Naive thymus-derived CD8-positive, alpha-beta T cell (primary cell): ENCODE results near the gene PORCN. TPM values are rescaled to one million over a fixed set of nuclear protein-coding genes. Genes with fewer than 3 reads are reported as not detected.

Source experiments
- ATAC-seq, 2 donors: fragments of 150-1000 bp; cut with Tn5 transposase in 1 of 2; sonication (Bioruptor Pico), chemical (Tn5 transposase) in 1 of 2; 1 replicate in 1 of 2; 2 replicates in 1 of 2; pipeline ENCODE4 v1.10.0; 2021; ENCODE audit warnings: mild to moderate bottlenecking in 2 of 2, moderate library complexity in 2 of 2
- POLR2A ChIA-PET: fragments of 350-600 bp; sonication (Branson Sonifier 250); formaldehyde crosslinking; loops from one replicate; lab custom pipeline; 2021; ENCODE audit warnings: antibody characterized with exemption; lab: Charles Lee
- DNase-seq, 10 donors: peaks; one replicate each; pipeline versions ENCODE4 v3.0.0 to v3.0.0-alpha.2; 2020 to 2022
- H3K27ac Mint-ChIP-seq, 10 donors: one replicate each; pipeline ENCODE4 v1.8.0; 2020 to 2022; ENCODE audit warnings: mild to moderate bottlenecking in 10 of 10, mixed read lengths in 10 of 10, moderate library complexity in 4 of 10, inconsistent platforms in 1 of 10
- H3K27me3 Mint-ChIP-seq, 5 donors: one replicate each; pipeline ENCODE4 v1.8.0; 2021 to 2022; ENCODE audit warnings: mixed read lengths in 5 of 5
- H3K36me3 Mint-ChIP-seq, 3 donors: one replicate each; pipeline ENCODE4 v1.8.0; 2020 to 2022; ENCODE audit warnings: mixed read lengths in 3 of 3, mild to moderate bottlenecking in 2 of 3, inconsistent platforms in 1 of 3
- H3K4me1 Mint-ChIP-seq, 4 donors: one replicate each; pipeline ENCODE4 v1.8.0; 2021 to 2022; ENCODE audit warnings: mixed read lengths in 4 of 4
- H3K4me3 Mint-ChIP-seq, 10 donors: one replicate each; pipeline ENCODE4 v1.8.0; 2020 to 2022; ENCODE audit warnings: mild to moderate bottlenecking in 10 of 10, mixed read lengths in 10 of 10, moderate library complexity in 6 of 10, inconsistent platforms in 1 of 10
- H3K9me3 Mint-ChIP-seq, 9 donors: one replicate each; pipeline ENCODE4 v1.8.0; 2020 to 2022; ENCODE audit warnings: mixed read lengths in 9 of 9, mild to moderate bottlenecking in 3 of 9, inconsistent platforms in 1 of 9, moderate library complexity in 1 of 9
- polyA plus RNA-seq, 3 donors: library from polyadenylated mRNA; unstranded; fragments of 300-500 nt; fragmentation: Illumina TruSeq; gene quantifications; one replicate each; pipeline ENCODE4 v1.2.3, GENCODE V29; 2021
- total RNA-seq, 8 experiments: library from RNA in 2 of 8; stranded (reverse) in 2 of 8; gene quantifications; one replicate each; pipeline ENCODE4 v1.2.3 and lab custom pipeline; 2021 to 2026

Gene PORCN
- total and polyA plus RNA-seq, 5 experiments from 2014 or later: 10.4 to 18.2 (median 14.9) TPM

DNA sequence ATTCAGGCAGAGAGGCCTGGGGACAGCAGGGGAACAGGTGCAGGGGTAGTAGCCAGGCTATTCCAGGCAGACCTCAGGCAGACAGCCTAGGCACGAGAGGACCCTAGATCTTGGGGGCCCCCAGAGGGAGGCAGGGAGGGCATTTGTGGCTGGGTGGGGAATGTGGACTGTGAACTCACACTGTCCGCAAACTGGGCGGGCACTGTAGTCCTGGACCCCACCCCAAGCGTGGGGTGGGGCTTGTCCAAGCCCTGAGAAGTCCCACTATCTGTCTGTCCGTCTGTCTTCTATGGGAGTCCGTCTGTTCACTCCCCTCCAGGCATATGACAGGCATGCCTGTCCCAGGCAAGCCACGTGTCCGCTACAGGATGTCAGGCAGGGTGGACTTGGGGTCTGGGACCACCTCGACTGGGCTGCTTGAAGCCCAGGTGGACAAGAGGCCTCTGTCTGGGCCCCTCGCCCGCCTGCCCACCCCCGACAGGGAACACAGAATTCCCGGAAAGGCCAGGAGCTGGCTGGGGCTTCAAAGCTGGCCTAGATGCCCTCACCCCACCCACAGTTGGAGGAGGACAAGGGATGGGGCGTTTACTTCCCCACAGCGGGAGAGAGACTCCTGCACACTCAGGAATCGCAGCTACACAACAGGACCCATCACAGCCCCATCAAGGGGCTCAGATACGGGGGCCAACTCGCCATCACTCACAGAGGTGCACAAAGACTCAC lies 38.5 kb upstream of the PORCN start, which contains the start of gene SLC38A5:
Gene SLC38A5, minus strand, starts transcription at position 151 of the 723 bp plus-strand sequence. CDS start 2,336 bp downstream, outside the sequence.
- Mint-ChIP-seq H3K9me3 (no peaks in the 10 kb centered on the region), H3K4me1 (peaks cover 17 to 42% (median 29%) of the 10 kb centered on the region in 4 donors), H3K4me3 (peak within 1 kb of the TSS; percentile 86 to 96 (median 91)), H3K27me3 (no peaks in the 10 kb centered on the region), H3K27ac (peak within 1 kb of the TSS; percentile 67 to 96 (median 90)), H3K36me3 (peaks cover 0 to 6% (median 0%) of the 10 kb centered on the region in 3 donors)
- no peak for DNase-seq
- ATAC-seq: no peak
- POLR2A ChIA-PET: interaction anchor here (1.3 kb wide), 1 partner anchor 104 kb away, joined by 3 read pairs; the partner anchor contains the start of gene RBM3

DNA sequence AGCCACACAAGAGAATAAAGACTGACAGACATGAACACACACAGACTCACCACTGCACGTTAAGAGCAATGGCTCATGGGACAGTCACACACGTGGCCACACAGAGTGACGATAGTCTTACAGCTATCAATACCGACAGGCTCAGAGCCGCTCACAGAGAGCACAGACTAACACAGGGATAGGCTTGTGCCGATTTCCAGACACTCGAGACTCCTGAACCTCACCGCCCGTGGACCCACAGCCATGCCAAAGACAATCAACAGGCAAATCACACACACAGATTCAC lies 38.0 kb upstream of the PORCN start:
- DNase-seq (no peak), ATAC-seq (no peak)
- H3K27me3 Mint-ChIP-seq: no peaks in the 10 kb centered on the region
- H3K4me3 Mint-ChIP-seq: no peak overlapping the region
- peaks cover 0 to under 1% (median 0%) of the 10 kb centered on the region in 3 donors for H3K36me3 Mint-ChIP-seq
- peaks cover 16 to 38% (median 29%) of the 10 kb centered on the region in 4 donors for H3K4me1 Mint-ChIP-seq
- POLR2A ChIA-PET: no interaction called here
- peak overlapping the region in 1 of 10 donors; percentile 53 for H3K27ac Mint-ChIP-seq
- H3K9me3 Mint-ChIP-seq: no peaks in the 10 kb centered on the region

DNA sequence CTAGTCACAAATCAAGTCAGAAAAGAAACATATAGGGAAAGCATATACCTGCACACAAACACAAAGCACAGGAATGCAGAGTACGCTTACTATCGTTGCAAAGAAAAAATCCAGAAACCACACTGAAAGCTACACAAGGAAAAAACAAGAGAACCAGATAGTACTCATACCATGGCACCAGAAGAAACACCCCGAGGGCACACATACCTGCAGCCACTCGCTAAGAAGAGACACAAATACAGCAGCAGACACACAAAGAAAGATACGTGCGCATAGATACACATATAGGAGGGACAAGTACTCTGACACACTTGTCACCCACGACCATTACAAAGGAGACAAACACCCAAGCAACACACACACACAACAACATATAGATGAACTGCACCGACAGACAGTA lies 37.3 kb upstream of the PORCN start:
- Mint-ChIP-seq H3K27ac (peak overlapping the region in 2 of 10 donors; percentile 53 to 64), H3K27me3 (no peaks in the 10 kb centered on the region), H3K4me1 (peaks cover 17 to 38% (median 33%) of the 10 kb centered on the region in 4 donors), H3K36me3 (no peaks in the 10 kb centered on the region), H3K9me3 (no peaks in the 10 kb centered on the region), H3K4me3 (peak overlapping the region in 5 of 10 donors; percentile 17 to 49 (median 46))
- DNase-seq: no peak
- POLR2A ChIA-PET: interaction anchor here (0.7 kb wide), 1 partner anchor 36 kb away, joined by 5 read pairs; no protein-coding TSS in a partner anchor
- no peak for ATAC-seq

DNA sequence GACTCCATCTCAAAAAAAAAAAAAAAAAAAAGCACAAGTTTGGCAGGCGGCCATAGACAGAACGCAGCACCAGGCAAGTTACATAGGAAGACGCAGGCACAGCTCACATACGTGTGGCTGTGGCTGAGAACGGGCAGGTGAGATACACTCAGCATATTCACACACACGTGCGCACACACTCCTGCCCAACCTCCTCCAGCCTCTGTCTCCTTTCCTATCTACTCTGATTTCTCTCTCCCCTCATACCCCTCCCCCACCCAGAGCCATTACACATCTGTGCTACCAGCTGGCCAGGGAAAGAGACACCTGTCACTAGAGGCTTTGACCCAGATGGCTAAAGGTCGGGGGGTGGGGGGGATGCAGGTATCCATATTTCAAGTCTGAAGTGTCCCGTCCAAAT lies 36.6 kb upstream of the PORCN start:
- POLR2A ChIA-PET: interaction anchor here (0.7 kb wide), 1 partner anchor 35 kb away, joined by 5 read pairs; no protein-coding TSS in a partner anchor
- Mint-ChIP-seq H3K36me3 (no peaks in the 10 kb centered on the region), H3K27me3 (no peaks in the 10 kb centered on the region), H3K9me3 (peaks cover 0 to under 1% (median 0%) of the 10 kb centered on the region in 9 donors), H3K4me1 (peaks cover 22 to 39% (median 36%) of the 10 kb centered on the region in 4 donors), H3K4me3 (no peak overlapping the region), H3K27ac (no peak overlapping the region)
- DNase-seq: no peak
- no peak for ATAC-seq

DNA sequence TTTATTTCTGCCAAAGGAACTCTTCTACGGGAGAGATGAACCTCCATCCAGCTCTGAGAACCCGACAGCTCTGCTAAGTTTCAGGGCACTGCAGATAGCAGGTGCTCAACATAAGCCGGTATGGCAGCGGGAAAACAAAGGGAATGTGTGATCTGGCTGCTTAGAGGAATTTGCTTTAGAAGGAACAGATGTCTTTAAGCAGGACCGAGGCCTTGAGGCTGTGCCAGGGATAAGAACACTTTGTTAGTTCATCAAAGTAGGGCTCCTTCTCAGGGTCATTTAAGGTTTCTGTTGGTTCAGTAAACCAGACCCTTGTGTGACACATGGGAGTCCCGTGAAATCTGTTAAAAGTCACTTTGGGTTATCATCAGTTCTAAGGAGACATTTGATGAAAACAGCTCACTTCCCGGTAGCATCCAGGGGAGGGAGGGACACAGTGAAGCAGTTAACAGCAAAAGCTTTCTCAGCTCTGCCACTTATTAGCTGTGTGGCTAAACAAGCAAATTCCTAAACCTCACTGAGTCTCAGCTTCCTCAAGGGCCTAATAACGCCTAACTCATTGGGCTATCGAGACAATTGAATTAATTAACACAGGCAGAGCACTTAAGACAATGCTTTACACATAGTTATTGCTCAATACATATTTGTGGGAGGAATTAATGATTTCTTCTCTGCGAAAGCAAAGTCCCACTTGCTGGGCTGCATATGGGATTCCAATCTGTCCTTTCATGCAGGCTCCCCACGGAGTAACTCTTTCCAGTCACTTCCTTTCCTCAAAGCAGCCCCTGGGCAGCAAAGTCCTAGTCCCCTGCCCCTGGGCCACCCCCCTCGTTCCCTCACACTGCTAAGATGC lies 35.7 kb upstream of the PORCN start:
- ATAC-seq (no peak), DNase-seq (no peak)
- POLR2A ChIA-PET: no interaction called here
- H3K36me3 Mint-ChIP-seq: peaks cover 0 to 2% (median 0%) of the 10 kb centered on the region in 3 donors
- H3K9me3 Mint-ChIP-seq: peaks cover 0 to 3% (median 0%) of the 10 kb centered on the region in 9 donors
- peaks cover 27 to 38% (median 37%) of the 10 kb centered on the region in 4 donors for H3K4me1 Mint-ChIP-seq
- no peaks in the 10 kb centered on the region for H3K27me3 Mint-ChIP-seq
- no peak overlapping the region for H3K27ac Mint-ChIP-seq
- H3K4me3 Mint-ChIP-seq: no peak overlapping the region

DNA sequence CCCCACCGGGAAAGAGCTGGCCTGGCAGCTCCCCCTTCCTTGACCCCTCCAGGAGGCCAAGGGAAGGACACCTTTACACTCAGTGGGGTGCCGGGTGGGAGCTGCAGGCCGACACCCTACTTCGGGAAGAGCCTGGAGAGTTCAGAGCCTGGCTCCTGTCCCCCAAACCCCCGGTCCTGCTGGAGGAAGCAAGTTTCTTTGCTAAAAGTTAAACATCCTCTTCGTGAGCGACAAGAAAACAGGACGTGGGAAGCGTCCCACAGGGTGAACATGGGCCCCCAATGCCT lies 35.1 kb upstream of the PORCN start:
- peak overlapping the region in 2 of 10 donors; percentile 37 to 62 for H3K27ac Mint-ChIP-seq
- no peak overlapping the region for H3K4me3 Mint-ChIP-seq
- no peaks in the 10 kb centered on the region for H3K27me3 Mint-ChIP-seq
- POLR2A ChIA-PET: interaction anchor here (0.7 kb wide), 1 partner anchor 10 kb away, joined by 3 read pairs; no protein-coding TSS in a partner anchor
- ATAC-seq (no peak), DNase-seq (no peak)
- peaks cover 25 to 37% (median 35%) of the 10 kb centered on the region in 4 donors for H3K4me1 Mint-ChIP-seq
- H3K36me3 Mint-ChIP-seq: peaks cover 0 to 6% (median 0%) of the 10 kb centered on the region in 3 donors
- H3K9me3 Mint-ChIP-seq: peaks cover 0 to 3% (median 0%) of the 10 kb centered on the region in 9 donors

DNA sequence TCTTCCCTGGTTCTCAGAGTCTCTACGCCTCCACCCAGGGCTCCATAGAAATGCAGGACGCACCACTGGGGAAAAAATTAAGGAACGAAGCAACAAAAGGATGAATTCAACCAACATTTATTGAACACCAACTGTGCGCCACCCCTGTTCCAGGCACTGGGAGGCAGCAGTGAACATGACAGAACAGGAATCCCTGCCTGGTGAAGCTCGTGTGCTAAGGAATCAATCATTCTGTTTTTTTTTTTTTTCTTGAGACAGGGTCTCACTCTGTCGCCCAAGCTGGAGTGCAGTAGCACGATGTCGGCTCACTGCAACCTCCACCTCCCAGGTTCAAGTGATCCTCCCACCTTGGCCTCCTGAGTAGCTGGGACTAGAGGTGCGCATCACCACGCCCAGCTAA lies 34.7 kb upstream of the PORCN start:
- Mint-ChIP-seq H3K4me1 (peaks cover 26 to 36% (median 33%) of the 10 kb centered on the region in 4 donors), H3K4me3 (no peak overlapping the region), H3K27ac (peak overlapping the region in 4 of 10 donors; percentile 25 to 70 (median 50)), H3K36me3 (peaks cover 0 to 8% (median under 1%) of the 10 kb centered on the region in 3 donors), H3K27me3 (no peaks in the 10 kb centered on the region), H3K9me3 (peaks cover 0 to 3% (median 0%) of the 10 kb centered on the region in 9 donors)
- POLR2A ChIA-PET: interaction anchor here (0.6 to 0.9 kb wide), 3 partner anchors 11 to 107 kb away, joined by 3 read pairs; partner anchors contain the start of gene RBM3
- ATAC-seq (no peak), DNase-seq (no peak)

DNA sequence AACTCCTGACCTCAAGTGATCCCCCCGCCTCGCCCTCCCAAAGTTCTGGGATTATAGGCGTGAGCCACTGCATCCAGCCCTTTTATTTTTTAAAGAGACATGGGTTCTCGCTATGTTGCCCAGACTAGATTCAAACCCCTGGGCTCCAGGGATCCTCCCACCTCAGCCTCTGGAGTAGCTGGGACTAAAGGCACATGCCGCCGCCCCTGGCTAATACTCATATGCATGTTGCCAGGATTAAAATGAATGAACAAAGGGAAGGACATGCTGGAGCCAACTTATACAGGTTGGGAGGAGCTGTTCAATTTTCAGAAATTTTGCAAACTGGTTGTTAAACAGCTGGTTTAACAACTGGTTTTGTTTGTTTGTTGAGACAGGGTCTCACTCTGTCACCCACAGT lies 34.2 kb upstream of the PORCN start:
- peak overlapping the region in 1 of 10 donors; percentile 98 for H3K27ac Mint-ChIP-seq
- ATAC-seq (no peak), DNase-seq (no peak)
- H3K36me3 Mint-ChIP-seq: peaks cover 0 to 12% (median 1%) of the 10 kb centered on the region in 3 donors
- H3K4me1 Mint-ChIP-seq: peaks cover 25 to 31% (median 29%) of the 10 kb centered on the region in 4 donors
- peak overlapping the region in 1 of 10 donors; percentile 91 for H3K4me3 Mint-ChIP-seq
- no peaks in the 10 kb centered on the region for H3K27me3 Mint-ChIP-seq
- POLR2A ChIA-PET: interaction anchor here (0.6 to 0.9 kb wide), 2 partner anchors 100 to 107 kb away, joined by 3 read pairs; partner anchors contain the start of gene RBM3
- H3K9me3 Mint-ChIP-seq: peaks cover 0 to 3% (median 0%) of the 10 kb centered on the region in 9 donors

DNA sequence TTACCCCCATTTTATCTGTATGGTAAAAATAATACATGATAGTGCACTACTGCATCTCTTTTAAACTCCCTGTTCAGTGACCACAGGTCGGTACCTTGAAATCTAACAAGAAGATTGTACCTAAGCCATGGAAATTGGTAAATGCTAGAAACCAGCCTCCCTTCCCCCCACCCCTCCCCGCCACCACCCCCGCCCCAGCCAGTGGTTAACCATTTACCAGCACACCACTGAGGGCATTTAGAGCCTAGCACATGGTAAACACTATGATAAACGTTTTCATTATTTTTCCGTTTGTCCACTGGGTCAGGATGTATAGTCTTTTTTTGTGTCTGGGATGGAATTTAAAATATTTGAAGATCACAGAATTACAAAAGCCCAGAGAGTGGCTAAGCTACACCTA lies 33.5 kb upstream of the PORCN start:
- Mint-ChIP-seq H3K4me3 (peak overlapping the region; percentile 80 to 97 (median 92)), H3K9me3 (peaks cover 0 to 3% (median 0%) of the 10 kb centered on the region in 9 donors), H3K27ac (peak overlapping the region; percentile 84 to 98 (median 94)), H3K4me1 (peaks cover 22 to 28% (median 25%) of the 10 kb centered on the region in 4 donors), H3K36me3 (peaks cover 0 to 17% (median 1%) of the 10 kb centered on the region in 3 donors), H3K27me3 (no peaks in the 10 kb centered on the region)
- ATAC-seq (no peak), DNase-seq (no peak)
- POLR2A ChIA-PET: interaction anchor here (0.9 to 1.5 kb wide), 2 partner anchors 47 to 123 kb away, joined by 3 read pairs; no protein-coding TSS in a partner anchor

DNA sequence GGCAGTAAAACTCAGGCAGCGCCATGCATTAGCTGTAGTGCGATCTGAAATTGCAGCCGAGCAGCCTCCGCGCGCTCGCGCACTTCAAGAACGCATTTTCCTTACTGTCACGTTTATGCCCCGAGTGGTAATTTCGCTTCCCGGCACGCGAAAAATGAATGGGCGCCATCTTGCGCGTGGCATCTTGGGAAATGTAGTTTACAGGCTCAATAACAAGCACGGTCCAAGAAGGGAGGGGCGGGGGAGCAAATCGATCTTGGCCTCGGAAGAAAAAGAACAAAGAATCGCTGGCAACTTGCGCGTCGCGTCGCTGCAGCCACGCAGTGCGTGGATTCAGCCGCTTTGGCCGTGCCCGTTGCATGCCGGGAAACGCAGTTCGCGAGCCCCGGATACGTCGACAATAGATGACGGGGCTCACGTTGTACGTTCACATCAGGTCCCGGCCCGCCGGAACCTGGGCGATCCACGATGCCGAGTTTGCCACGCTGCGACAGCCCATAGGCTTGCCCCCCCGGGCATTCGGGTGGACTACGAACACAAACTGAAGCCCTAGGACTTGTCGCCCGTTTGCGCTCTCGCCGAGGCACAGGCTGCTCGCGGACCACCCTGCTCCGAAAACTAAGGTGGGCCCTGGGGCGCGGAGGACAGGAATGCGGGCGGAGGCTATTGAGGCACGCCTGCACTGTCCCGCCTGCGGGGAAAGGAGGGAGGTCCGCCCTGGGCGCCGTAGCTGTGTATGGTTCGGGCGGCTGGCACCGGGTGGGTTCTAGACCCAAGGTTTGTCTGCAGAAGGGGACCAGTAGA lies 32.8 kb upstream of the PORCN start, which contains the start of gene FTSJ1:
Gene FTSJ1, plus strand, starts transcription at position 426 of the 804 bp plus-strand sequence. CDS start 1,849 bp downstream, outside the sequence.
- H3K9me3 Mint-ChIP-seq: peaks cover 0 to 3% (median 0%) of the 10 kb centered on the region in 9 donors
- DNase-seq (peak; percentile 70 to 95 (median 90)), ATAC-seq (peak; percentile 91)
- POLR2A ChIA-PET: interaction anchor here (0.6 to 1.5 kb wide), 6 partner anchors 11 to 542 kb away, joined by 3 read pairs; no protein-coding TSS in a partner anchor
- peaks cover 0 to 23% (median 1%) of the 10 kb centered on the region in 3 donors for H3K36me3 Mint-ChIP-seq
- no peaks in the 10 kb centered on the region for H3K27me3 Mint-ChIP-seq
- H3K27ac Mint-ChIP-seq: peak within 1 kb of the TSS; percentile 84 to 98 (median 94)
- H3K4me1 Mint-ChIP-seq: peaks cover 24 to 28% (median 25%) of the 10 kb centered on the region in 4 donors
- peak within 1 kb of the TSS; percentile 80 to 97 (median 92) for H3K4me3 Mint-ChIP-seq

DNA sequence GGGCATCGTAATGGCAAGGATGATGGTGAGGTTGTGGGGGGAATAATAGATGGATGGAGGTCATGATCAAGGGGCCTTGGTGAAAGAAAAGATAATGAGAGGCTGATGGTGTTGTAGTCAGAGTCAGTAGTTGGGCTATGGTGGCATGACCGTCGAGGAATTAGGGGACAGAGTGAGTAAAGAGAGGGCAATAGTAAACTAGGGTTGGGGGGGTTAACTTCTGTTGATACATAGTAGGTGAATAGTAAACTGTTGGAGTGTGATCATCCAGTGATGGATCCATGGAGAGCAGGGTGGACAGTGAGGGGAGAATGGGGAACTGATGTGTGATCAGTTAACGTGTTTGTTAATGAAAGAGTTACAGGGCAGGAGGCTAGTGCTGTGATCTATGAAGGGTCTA lies 31.9 kb upstream of the PORCN start:
- Mint-ChIP-seq H3K36me3 (peaks cover 0 to 30% (median 1%) of the 10 kb centered on the region in 3 donors), H3K27ac (peak overlapping the region; percentile 84 to 98 (median 94)), H3K27me3 (no peaks in the 10 kb centered on the region), H3K9me3 (peaks cover 0 to 3% (median 0%) of the 10 kb centered on the region in 9 donors), H3K4me1 (peaks cover 21 to 28% (median 25%) of the 10 kb centered on the region in 4 donors), H3K4me3 (peak overlapping the region; percentile 80 to 97 (median 92))
- ATAC-seq (no peak), DNase-seq (no peak)
- POLR2A ChIA-PET: interaction anchor here (0.6 to 1.5 kb wide), 4 partner anchors 12 to 121 kb away, joined by 3 read pairs; no protein-coding TSS in a partner anchor
